SJSA1 (cell line): ENCODE measurements around the gene ZC3H8. TPM values are rescaled to one million over a fixed set of nuclear protein-coding genes. Genes with fewer than 3 reads are reported as not detected.
"Not testable (repeated sequence)": the region's sequence is repeated elsewhere in the genome, so short reads cannot be mapped to it uniquely, and the experiment has no call there.

ENCODE experiments used
- DNase-seq, 2 experiments: peaks; one replicate each; pipeline ENCODE4 v3.0.0-alpha.2; 2015 to 2020; ENCODE audit warnings: low spot score in 2 of 2, low read depth in 1 of 2
- H3K27ac ChIP-seq: fragments of 250-450 bp; sonication (Bioruptor Pico); 2 replicates; pipeline ENCODE4 v1.5.1; 2020; ENCODE audit warnings: mild to moderate bottlenecking, moderate library complexity
- H3K27me3 ChIP-seq: fragments of 250-450 bp; sonication (Bioruptor Pico); replicated peaks from 2 replicates; pipeline ENCODE4 v1.5.1; 2020; ENCODE audit warnings: mild to moderate bottlenecking, moderate library complexity
- H3K36me3 ChIP-seq: fragments of 250-450 bp; sonication (Bioruptor Pico); 2 replicates; pipeline ENCODE4 v1.5.1; 2020; ENCODE audit warnings: mild to moderate bottlenecking
- H3K4me1 ChIP-seq: fragments of 250-450 bp; sonication (Bioruptor Pico); replicated peaks from 2 replicates; pipeline ENCODE4 v1.6.1; 2021; ENCODE audit warnings: mild to moderate bottlenecking
- H3K4me3 ChIP-seq: fragments of 250-450 bp; sonication (Bioruptor Pico); 2 replicates; pipeline ENCODE4 v1.5.1; 2020; ENCODE audit warnings: mild to moderate bottlenecking
- H3K9me3 ChIP-seq: fragments of 250-450 bp; sonication (Bioruptor Pico); replicated peaks from 2 replicates; pipeline ENCODE4 v1.5.1; 2020; ENCODE audit warnings: mild to moderate bottlenecking
- total RNA-seq: library from RNA; depleted of rRNA; stranded (reverse); fragments of >200 nt; shearing (Covaris generic); gene quantifications from 2 replicates; pipeline ENCODE4 v1.2.3, GENCODE V29; 2014

ZC3H8 gene
- total RNA-seq, 1 experiment from 2014 or later, result 5.7 TPM

- Histone ChIP-seq H3K27me3 (no peaks in the 10 kb centered on the region), H3K9me3 (no peaks in the 10 kb centered on the region), H3K4me3 (no peak overlapping the region), H3K27ac (no peak overlapping the region), H3K36me3 (peaks cover 6% of the 10 kb centered on the region), H3K4me1 (peaks cover 4% of the 10 kb centered on the region)
- DNase-seq, result no peak
Observed at GRCh38 chr2:112251271-112251670, 3.6 kb downstream of the ZC3H8 start.

DNA sequence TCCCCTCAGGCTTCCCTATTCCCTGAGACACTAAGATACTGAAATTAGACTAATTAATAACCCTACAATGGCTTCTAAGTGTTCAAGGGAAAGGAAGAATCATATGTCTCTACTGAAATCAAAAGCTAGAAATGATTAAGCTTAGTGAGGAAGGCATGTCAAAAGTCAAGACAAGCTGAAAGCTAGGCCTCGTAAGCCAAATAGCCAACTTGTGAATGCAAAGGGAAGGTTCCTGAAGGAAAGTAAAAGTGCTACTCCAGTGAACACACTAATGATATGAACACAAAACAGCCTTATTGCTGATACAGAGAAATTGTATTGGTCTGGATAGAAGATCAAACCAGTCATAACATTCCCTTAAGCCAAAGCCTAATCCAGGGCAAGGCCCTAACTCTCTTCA lies 10.0 kb downstream of the ZC3H8 start:
- Histone ChIP-seq H3K27me3 (no peaks in the 10 kb centered on the region), H3K9me3 (no peaks in the 10 kb centered on the region), H3K4me3 (no peak overlapping the region), H3K4me1 (no peaks in the 10 kb centered on the region), H3K36me3 (peaks cover 14% of the 10 kb centered on the region), H3K27ac (no peak overlapping the region)
- DNase-seq, result no peak

- H3K36me3 ChIP-seq, result peaks cover 14% of the 10 kb centered on the region
- no peaks in the 10 kb centered on the region for H3K9me3 ChIP-seq
- no peak for DNase-seq
- no peak overlapping the region for H3K27ac ChIP-seq
- no peaks in the 10 kb centered on the region for H3K27me3 ChIP-seq
- no peaks in the 10 kb centered on the region for H3K4me1 ChIP-seq
- H3K4me3 ChIP-seq, result no peak overlapping the region
Observed at GRCh38 chr2:112243233-112243632, 11.6 kb downstream of the ZC3H8 start.

- peaks cover 14% of the 10 kb centered on the region for H3K36me3 ChIP-seq
- no peak for DNase-seq
Observed at GRCh38 chr2:112242384-112242783, 12.5 kb downstream of the ZC3H8 start.

GRCh38 chr2:112239862-112240261 lies 15.0 kb downstream of the ZC3H8 start:
- H3K27me3 ChIP-seq, result no peaks in the 10 kb centered on the region
- H3K27ac ChIP-seq, result no peak overlapping the region
- no peak for DNase-seq
- H3K36me3 ChIP-seq, result no peaks in the 10 kb centered on the region; the same call in 1 of the 2 replicates
- H3K9me3 ChIP-seq, result no peaks in the 10 kb centered on the region
- H3K4me3 ChIP-seq, result no peak overlapping the region
- H3K4me1 ChIP-seq, result no peaks in the 10 kb centered on the region

More at GRCh38 chr2:112242384-112242783, 12.5 kb downstream of the ZC3H8 start:
- Histone ChIP-seq H3K9me3 (no peaks in the 10 kb centered on the region), H3K27me3 (no peaks in the 10 kb centered on the region), H3K4me1 (no peaks in the 10 kb centered on the region), H3K4me3 (no peak overlapping the region), H3K27ac (no peak overlapping the region)

DNA sequence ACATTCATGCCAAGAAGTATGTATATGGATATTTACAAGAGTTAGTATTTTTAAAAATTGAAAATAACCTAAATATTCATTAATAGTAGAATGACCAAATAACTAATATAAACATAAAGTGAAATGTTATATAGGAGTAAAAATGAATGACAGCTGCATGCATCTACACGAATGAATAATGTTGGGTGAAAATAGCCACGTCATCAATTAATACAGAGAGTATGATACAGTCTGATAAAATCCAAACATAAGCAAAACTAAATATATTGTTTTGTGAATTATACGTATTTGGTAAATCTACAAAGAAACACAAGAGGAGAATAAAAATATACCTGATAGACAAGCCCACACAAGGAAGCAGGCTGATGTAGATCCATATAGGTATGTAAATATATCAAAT lies 24.5 kb downstream of the ZC3H8 start:
- Histone ChIP-seq H3K27me3 (no peaks in the 10 kb centered on the region), H3K36me3 (no peaks in the 10 kb centered on the region), H3K27ac (no peak overlapping the region), H3K4me1 (no peaks in the 10 kb centered on the region), H3K9me3 (no peaks in the 10 kb centered on the region), H3K4me3 (no peak overlapping the region)
- no peak for DNase-seq

- Histone ChIP-seq H3K27ac (no peak overlapping the region), H3K4me1 (no peaks in the 10 kb centered on the region), H3K4me3 (no peak overlapping the region), H3K9me3 (no peaks in the 10 kb centered on the region), H3K27me3 (no peaks in the 10 kb centered on the region), H3K36me3 (no peaks in the 10 kb centered on the region)
- no peak for DNase-seq
Observed at GRCh38 chr2:112229348-112229747, 25.5 kb downstream of the ZC3H8 start.

DNA sequence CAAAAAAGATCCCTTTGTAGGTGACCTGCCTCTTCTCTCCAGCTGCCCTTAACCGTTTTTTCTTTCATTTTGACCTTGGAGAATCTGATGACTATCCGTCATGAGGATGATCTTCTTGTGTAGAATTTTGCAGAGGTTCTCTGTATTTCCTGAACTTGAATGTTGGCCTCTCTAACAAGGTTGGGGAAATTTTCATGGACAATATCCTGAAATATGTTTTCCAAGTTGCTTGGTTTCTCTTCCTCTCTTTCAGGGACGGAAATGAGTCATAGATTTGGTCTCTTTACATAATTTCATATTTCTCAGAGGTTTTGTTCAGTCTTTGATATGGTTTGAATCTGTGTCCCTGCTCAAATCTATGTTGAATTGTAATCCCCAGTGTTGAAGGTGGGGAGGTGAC lies 34.0 kb downstream of the ZC3H8 start:
- no peak overlapping the region for H3K4me3 ChIP-seq
- H3K27ac ChIP-seq, result no peak overlapping the region
- no peaks in the 10 kb centered on the region for H3K27me3 ChIP-seq
- H3K9me3 ChIP-seq, result 0 out of 2 replicates have a peak, but pooled peaks cover 7% of the 10 kb centered on the region
- no peaks in the 10 kb centered on the region; the same call in 1 of the 2 replicates for H3K36me3 ChIP-seq
- DNase-seq, result no peak
- no peaks in the 10 kb centered on the region for H3K4me1 ChIP-seq

DNA sequence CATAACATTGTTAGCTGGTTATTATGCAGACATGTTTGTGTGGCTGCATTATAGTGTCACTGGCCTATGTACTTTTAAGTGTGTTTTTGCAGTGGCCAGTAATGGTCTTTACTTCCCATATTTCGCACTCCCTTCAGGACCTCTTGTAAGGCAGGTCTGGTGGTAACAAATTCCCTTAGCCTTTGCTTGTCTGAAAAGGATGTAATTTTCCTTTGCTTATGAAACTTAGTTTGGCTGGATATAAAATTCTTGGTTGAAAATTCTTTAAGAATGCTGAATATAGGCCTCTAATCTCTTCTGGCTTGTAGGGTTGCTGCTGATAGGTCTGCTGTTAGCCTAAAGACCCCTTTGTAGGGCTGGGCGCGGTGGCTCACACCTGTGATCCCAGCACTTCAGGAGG lies 34.7 kb downstream of the ZC3H8 start:
- H3K4me3 ChIP-seq, result no peak overlapping the region
- 0 out of 2 replicates have a peak, but pooled peaks cover 7% of the 10 kb centered on the region for H3K9me3 ChIP-seq
- no peaks in the 10 kb centered on the region for H3K4me1 ChIP-seq
- no peak overlapping the region for H3K27ac ChIP-seq
- no peaks in the 10 kb centered on the region for H3K27me3 ChIP-seq
- no peaks in the 10 kb centered on the region; the same call in 1 of the 2 replicates for H3K36me3 ChIP-seq
- no peak for DNase-seq

DNA sequence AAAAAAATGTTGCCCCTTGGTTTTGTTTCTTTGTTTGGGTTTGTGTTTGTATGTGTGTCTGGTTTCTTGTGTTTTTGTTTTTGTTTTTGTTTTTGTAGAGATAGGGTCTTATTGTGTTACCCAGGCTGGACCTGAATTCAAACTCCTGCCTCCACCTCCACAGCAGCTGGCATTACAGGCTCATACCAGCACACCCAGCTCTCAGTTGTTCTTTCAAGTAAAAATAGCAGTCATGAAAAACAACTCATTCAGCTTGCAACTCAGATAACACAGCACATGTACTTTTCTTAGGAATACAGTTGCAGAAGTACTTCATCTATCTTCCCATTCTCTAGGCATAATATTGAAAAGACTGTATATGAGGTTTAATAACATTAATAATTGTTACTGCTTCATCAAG lies 37.0 kb downstream of the ZC3H8 start:
- no peaks in the 10 kb centered on the region; the same call in 1 of the 2 replicates for H3K36me3 ChIP-seq
- H3K9me3 ChIP-seq, result 0 out of 2 replicates have a peak, but pooled peaks cover 7% of the 10 kb centered on the region
- H3K27ac ChIP-seq, result no peak overlapping the region
- no peaks in the 10 kb centered on the region for H3K4me1 ChIP-seq
- DNase-seq, result no peak
- no peak overlapping the region for H3K4me3 ChIP-seq
- H3K27me3 ChIP-seq, result no peaks in the 10 kb centered on the region

GRCh38 chr2:112216167-112216566 lies 38.7 kb downstream of the ZC3H8 start:
- no peaks in the 10 kb centered on the region for H3K4me1 ChIP-seq
- H3K9me3 ChIP-seq, result peaks cover 6% of the 10 kb centered on the region; the same call in 1 of the 2 replicates
- H3K4me3 ChIP-seq, result no peak overlapping the region
- H3K27me3 ChIP-seq, result no peaks in the 10 kb centered on the region
- no peaks in the 10 kb centered on the region; the same call in 1 of the 2 replicates for H3K36me3 ChIP-seq
- DNase-seq, result no peak
- no peak overlapping the region for H3K27ac ChIP-seq

- H3K27me3 ChIP-seq, H3K36me3 ChIP-seq, H3K27ac ChIP-seq, H3K4me3 ChIP-seq, H3K9me3 ChIP-seq, DNase-seq, H3K4me1 ChIP-seq: not testable (repeated sequence)
Observed at GRCh38 chr2:112207905-112208304, 46.9 kb downstream of the ZC3H8 start.

- H3K9me3 ChIP-seq, result peaks cover 6% of the 10 kb centered on the region
- no peak overlapping the region for H3K27ac ChIP-seq
- DNase-seq, result peak in 1 of 2 experiments; percentile 4
Observed at GRCh38 chr2:112204411-112204810, 50.4 kb downstream of the ZC3H8 start.

DNA sequence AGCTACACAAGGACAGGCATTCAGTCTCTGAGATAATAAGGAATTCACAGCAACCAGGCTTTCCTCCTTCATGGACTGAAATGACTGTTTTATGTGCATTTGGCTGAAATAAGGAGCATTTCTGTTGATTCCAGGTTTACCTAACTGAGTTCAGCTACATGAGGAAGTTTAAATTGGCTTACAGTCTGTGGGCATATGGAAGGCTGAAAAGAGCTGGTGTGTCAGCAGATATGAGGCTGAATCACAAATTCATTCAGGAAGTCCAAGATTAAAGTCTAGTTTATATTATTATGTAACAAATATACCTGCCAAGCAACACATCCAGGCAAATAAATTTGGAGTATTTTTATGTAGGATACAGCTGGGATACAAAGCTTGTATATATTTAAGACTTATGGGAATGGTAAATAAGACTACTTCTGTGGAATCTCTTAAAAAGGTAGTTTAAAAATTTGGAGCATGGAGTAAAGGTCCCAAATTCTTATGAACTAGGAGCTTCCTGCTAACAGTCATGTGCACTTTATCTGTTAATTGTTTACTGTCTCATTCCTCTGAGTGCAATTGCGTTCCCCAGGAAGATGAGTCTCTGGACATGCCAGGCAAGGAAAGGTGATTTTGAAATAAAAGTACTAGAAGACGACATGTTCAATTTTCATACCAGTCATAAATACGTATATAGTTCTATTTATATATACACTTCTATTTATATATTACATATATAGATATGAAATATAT lies 53.0 kb downstream of the ZC3H8 start:
- 0 out of 2 replicates have a peak, but pooled peaks cover 3% of the 10 kb centered on the region for H3K27me3 ChIP-seq
- H3K36me3 ChIP-seq, result no peaks in the 10 kb centered on the region
- DNase-seq, result no peak
- peaks cover 6% of the 10 kb centered on the region for H3K9me3 ChIP-seq
- H3K4me3 ChIP-seq, result no peak overlapping the region
- no peak overlapping the region for H3K27ac ChIP-seq
- H3K4me1 ChIP-seq, result no peaks in the 10 kb centered on the region

More at GRCh38 chr2:112204411-112204810, 50.4 kb downstream of the ZC3H8 start:
- H3K4me1 ChIP-seq, result no peaks in the 10 kb centered on the region
- H3K36me3 ChIP-seq, result no peaks in the 10 kb centered on the region
- no peak overlapping the region for H3K4me3 ChIP-seq
- H3K27me3 ChIP-seq, result 0 out of 2 replicates have a peak, but pooled peaks cover 3% of the 10 kb centered on the region
